GF-D8 (cell line): ENCODE results near the gene WDR4.
A peak's percentile ranks its signal among the peaks of the same experiment; 100 is the strongest.
"Not testable (repeated sequence)": the region's sequence is repeated elsewhere in the genome, so short reads cannot be mapped to it uniquely, and the experiment has no call there.

Source experiments
- DNase-seq: peaks from one replicate; lab custom pipeline; 2025; lab: John Stamatoyannopoulos, UW

WDR4 gene

GRCh38 chr21:42839271-42840231 is 39.8 kb downstream of the WDR4 start:
- DNase-seq, result no peak

DNA sequence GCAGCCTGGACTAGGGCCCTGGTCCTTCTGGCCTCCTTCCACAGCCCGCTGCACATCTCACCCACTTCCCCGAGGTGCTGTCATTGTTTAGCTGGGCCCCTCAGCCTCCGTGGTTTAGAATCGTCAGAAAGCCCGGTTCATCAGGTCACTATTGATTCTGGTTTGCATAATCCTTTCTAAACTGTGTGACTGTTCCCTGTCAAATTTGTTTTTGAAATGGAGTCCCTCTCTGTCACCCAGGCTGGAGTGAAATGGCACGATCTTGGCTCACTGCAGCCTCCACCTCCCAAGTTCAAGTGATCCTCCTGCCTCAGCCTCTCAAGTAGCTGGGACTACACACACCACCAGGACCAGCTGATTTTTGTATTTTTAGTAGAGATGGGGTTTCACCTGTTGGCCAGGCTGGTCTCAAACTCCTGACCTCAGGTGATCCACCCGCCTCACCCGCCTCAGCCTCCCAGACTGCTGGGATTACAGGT is 41.1 kb downstream of the WDR4 start:
- DNase-seq, result not testable (repeated sequence)

DNA sequence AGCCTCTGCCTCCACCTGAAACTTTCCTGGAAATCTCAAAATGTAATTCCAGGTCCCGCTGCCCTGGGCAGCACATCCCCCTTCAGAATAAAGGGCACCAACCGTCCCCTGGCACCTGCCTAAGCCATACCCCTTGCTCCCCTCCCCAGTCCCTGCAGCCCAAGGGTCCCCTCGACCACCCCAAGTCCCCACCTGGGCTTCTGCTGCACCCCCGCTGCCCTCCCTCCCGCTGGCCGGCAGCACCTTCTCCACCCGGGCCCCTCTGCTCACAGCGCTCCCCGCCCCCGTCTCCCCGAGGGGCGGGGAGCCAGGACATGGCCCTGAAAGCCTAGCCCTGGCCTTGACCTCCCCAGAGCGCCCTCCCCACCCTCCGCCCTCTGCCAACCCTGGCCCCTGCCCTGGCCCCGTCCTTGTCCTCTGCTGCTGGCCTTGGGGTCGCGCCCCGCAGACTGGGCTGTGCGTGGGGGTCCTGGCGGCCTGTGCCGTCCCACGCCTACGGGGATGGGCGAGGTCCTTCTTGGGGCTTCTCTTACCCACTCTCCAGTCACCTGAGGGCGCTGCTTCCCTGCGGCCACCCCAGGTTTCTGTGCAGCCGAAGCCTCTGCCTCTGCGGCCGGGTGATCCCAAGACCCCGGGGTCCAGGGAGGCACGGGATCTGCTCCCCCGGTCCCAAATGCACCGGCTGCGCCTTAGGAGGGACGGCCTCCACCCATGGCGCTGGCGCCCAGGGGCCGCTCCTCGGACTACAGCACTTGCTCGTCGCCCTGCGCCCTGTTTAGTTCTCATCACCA is 41.7 kb downstream of the WDR4 start:
- DNase-seq, result no peak

DNA sequence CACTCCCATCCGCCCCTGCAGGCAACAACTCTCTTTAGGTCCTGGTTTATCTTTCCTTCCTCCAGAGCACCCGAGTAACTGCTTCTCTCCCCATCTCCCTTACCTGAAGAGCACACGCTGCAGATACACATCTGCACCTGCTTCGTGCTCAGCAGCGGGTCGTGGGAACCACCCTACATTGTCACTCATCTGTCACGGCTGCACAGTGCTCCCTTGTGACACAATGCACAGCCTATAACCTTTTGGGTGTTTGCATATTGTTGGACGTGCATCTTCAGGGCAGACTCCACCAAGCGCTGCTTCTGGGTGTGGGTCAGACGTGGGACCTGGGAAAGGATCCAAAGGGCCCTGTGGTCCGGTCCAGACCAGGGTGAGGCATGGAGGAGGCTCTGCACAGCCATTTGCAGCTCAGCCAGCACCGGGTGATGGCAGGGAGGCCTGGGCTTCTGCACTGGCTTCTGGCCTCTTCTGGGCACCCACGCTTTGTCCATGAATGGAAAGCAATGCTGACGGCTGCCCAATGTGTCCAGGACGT is 42.5 kb downstream of the WDR4 start:
- DNase-seq, result no peak

DNA sequence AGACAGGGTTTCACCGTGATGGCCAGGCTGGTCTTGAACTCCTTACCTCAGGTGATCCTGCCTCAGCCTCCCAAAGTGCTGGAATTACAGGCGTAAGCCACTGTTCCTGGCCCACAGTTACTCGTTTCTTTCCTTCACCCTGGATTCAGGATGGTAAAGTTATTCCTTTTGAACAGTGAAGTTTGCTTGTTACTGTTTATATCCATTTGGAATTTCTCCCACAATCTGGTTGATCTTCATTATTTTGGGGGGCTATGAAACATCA is 43.0 kb downstream of the WDR4 start:
- DNase-seq, result no peak

GRCh38 chr21:42835611-42836401 is 43.5 kb downstream of the WDR4 start:
- no peak for DNase-seq

DNA sequence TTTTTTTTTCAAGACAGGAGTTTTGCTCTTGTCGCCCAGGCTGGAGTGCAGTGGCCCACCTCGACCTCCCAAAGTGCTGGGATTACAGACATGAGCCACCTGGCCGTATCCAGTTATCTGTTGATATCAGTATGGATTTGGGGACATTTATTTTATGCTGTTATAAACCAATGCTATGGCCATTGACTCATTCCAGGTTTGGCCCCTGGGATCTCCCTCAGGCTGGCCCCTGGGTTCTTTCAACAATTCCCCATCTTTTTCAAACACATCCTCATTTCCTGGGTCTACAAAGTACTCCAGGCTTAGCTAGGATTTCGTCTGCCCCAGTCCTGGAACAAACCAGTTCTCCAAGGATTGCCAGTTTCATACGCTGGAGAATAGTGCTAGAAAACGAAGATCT is 44.1 kb downstream of the WDR4 start:
- no peak for DNase-seq

DNA sequence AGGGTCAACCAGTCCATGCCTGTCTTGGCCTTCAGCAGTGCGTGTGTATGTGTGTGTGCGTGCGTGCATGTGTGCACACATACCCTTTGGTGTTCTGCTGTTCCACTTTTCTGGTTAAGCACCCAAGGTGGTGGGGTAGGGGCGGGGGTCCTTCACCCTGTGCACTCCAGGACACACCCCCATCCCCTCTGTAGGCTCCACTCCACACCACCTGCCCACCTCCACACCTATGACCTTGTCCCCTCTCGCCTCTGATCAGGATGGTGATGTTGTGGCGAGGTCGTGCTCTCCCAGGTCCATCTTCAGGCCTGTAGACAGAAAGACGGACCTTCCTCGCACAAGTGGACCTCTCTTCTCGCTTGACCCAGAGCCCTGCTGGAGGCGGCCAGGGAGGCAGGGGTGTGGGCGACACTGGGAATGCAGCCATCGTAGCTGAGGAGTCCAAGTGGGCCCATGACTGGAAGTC is 44.6 kb downstream of the WDR4 start:
- DNase-seq, result no peak

- no peak for DNase-seq
Observed at GRCh38 chr21:42833859-42834725, 45.2 kb downstream of the WDR4 start.

DNA sequence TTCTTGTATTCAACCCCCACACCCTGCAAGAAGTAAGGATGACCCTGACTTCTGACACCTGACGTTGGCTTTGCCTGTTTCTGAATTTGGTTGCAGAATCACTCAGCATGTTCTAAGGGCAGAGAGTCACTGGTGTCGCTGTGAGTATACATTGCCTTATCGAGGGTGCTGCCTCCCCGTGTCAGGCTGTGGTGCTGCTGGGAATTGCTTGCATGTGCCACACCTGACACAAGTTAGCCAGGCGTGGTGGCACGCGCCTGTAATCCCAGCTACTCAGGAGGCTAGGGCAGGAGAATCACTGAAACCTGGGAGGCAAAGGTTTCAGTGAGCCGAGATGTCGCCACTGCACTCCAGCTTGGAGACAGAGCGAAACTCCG is 45.9 kb downstream of the WDR4 start:
- DNase-seq, result no peak

DNA sequence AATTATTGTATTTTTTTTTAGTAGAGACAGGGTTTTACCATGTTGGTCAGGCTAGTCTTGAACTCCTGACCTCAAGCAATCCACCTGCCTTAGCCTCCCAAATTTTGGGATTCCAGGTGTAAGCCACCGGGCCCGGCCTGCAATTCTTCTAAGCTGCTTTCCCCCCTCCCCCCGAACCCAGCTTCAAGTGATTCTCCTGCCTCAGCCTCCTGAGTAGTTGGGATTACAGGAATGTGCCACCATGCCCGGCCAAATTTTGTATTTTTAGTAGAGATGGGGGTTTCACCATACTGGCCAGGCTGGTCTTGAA is 47.1 kb downstream of the WDR4 start:
- not testable (repeated sequence) for DNase-seq

DNA sequence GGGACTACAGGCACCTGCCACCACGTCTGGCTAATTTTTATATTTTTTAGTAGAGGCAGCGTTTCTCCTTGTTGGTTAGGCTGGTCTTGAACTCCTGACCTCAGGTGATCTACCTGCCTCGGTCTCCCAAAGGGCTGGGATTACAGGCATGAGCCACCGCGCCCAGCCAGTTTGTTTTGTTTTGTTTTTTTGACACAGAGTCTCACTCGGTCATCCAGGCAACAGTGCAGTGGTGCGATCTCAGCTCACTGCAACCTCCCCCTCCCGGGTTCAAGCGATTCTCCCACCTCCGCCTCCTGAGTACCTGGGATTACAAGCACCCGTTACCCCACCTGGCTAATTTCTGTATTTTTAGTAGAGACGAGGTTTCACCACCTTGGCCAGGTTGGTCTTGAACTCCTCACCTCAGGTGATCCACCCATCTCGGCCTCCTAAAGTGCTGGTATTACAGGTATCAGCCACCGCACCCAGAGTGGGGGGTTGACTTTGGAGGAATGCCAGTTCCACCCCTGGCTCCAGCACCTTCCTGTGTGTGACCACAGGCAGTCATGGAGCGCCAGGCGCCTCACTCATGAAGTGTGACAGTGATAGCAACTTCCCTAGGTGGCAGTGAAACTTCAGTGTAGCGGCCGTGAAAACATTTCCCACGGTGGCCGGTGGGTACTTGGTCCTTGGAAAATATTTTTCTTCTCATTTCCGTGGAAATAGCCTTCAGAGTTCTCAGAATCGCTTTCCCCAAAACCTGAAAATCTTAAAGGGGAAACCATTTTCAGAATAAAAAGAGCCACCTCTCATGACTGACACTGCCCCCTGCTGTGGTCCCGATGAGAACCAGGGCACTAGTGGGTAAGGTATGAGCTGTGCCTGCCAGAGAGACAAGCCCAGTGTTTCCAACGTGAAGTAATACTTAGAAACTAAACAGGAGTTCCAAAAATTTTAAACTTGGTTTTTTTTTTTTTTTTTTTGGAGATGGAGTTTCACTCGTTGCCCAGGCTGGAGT is 48.6 kb downstream of the WDR4 start:
- DNase-seq, result peak; percentile 29

- DNase-seq, result no peak
Observed at GRCh38 chr21:42829954-42830353, 49.4 kb downstream of the WDR4 start.

DNA sequence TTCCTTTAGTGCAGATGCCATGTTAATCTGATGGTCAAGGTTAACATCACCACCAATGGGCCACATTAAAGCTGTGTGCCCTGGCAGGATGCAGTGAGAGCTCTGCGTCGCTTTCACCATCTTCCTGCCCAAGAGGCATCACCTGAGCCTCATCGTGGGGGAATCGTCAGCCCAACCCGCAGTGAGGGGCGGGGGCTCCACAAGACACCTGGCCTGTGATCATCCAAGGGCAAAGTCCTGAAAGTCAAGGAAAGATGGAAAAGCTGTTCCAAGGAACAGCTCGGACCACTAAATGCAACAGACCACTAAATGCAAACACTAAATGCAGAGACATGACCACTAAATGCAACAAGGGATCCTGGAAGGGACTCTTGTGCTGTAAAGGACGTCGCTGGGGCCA is 49.9 kb downstream of the WDR4 start:
- DNase-seq, result no peak

GRCh38 chr21:42827588-42827987 is 51.8 kb downstream of the WDR4 start:
- no peak for DNase-seq

DNA sequence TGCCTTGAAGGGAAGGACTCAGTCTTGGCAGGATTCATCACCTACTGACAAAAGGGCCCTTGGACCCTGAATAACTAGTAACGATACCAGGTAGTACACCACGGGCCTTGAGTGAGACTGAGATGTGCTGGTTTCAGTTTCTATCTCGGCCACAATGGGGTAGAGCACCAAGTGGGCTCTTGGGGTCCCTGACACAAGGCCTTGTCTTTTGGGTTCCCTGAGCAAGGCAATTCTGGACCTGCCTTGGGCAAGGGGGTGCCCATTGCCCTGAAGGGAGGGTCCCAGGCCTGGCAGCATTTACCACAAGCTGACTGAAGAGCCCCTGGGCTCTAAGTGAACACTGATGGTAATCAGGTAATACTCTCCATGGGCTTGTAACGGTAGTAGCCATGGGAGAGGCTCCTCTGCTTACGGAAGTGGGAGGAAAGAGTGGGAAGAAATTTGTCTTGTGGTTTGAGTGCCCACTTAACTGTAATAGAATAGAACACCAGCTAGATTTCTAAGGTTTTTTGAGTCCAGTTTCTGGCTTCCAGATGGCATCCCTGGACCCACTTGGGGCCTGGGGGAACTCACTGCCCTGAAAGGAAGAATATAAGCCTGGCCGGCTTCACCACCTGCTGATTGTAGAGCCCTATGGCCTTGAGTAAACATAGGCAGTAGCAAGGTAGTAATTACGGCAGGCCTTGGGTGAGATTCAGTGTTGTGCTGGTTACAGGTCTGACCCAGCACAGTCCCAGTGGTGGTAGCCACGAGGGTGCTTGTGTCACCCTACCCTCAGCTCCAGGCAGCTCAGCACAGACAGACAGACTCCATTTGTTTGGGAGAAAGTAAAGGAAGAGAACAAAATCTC is 58.5 kb downstream of the WDR4 start:
- no peak for DNase-seq

DNA sequence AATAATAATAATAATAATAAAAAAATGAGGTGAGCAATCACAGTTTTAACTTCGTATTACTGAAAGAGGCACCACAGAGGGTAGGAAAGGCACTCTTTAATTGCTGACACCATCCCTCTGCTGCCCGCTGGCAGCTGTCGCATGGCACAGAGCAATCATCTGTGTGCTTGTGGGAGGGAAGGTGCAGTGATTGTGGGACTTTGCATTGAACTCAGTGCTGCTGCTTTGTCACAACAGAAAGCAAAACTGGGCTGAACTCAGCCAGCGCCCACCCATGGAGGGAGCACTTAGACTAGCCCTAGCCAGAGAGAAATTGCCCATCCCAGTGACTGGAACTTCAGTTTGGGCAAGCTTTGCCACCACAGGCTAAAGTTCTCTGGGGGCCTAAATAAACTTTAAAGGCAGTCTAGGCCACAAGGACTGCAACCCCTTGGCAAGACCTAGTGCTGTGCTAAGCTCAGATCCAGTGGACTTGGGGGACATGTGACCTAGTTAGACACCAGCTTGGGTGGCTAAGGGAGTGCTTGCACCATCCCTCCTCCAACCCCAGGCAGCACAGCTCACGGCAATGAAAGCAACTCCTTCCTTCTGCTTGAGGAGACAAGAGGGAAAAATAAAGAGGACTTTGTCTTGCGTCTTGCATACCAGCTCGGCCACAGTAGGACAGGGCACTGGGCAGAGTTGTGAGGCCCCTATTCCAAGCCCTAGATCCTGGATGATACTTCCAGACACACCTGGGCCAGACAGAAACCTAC is 59.3 kb downstream of the WDR4 start:
- no peak for DNase-seq

- peak; percentile 41 for DNase-seq
Observed at GRCh38 chr21:42818328-42818749, 61.0 kb downstream of the WDR4 start.
